ENCODE data around the gene MYRIP. TPM values are rescaled to one million over a fixed set of nuclear protein-coding genes. Genes with fewer than 3 reads are reported as not detected.

The MYRIP gene
- total and polyA plus RNA-seq, 3 donors from 2014 or later, result 2.4 to 5.8 (median 4.8) TPM

DNA sequence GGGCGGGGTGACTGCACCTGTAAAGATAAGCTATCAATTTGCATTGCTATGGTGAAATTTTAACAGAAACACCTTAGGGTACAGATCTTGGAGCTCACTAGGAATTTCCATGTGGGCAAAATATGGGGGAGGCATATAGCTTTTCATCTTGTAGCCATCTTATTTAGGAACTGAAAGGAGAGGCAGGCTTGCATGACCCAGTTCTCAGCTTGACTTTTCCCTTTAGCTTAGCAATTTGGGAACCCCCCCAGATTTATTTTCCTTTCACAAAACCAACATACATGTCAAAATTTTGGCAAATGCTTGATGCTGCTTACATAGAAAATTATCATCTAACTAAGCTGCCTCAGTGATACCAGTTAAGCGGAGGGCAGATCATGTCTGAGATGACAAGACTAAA is 445.1 kb downstream of the MYRIP start:
- no peak overlapping the region for H3K27ac ChIP-seq
- no peak overlapping the region for H3K4me3 ChIP-seq
- no peaks in the 10 kb centered on the region for H3K4me1 ChIP-seq
- no peaks in the 10 kb centered on the region for H3K27me3 ChIP-seq
- H3K9me3 ChIP-seq, result no peaks in the 10 kb centered on the region
- no peak for DNase-seq
- intact Hi-C loops (cut with DNase I; ENCODE audit: low total_unique reads), result no loop called here
- TF ChIP-seq, protein P1, sequence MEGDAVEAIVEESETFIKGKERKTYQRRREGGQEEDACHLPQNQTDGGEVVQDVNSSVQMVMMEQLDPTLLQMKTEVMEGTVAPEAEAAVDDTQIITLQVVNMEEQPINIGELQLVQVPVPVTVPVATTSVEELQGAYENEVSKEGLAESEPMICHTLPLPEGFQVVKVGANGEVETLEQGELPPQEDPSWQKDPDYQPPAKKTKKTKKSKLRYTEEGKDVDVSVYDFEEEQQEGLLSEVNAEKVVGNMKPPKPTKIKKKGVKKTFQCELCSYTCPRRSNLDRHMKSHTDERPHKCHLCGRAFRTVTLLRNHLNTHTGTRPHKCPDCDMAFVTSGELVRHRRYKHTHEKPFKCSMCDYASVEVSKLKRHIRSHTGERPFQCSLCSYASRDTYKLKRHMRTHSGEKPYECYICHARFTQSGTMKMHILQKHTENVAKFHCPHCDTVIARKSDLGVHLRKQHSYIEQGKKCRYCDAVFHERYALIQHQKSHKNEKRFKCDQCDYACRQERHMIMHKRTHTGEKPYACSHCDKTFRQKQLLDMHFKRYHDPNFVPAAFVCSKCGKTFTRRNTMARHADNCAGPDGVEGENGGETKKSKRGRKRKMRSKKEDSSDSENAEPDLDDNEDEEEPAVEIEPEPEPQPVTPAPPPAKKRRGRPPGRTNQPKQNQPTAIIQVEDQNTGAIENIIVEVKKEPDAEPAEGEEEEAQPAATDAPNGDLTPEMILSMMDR (IDR thresholded peaks at IDR 0.05), result no peak
- TF ChIP-seq POLR2A (IDR thresholded peaks at IDR 0.05), result no peak
- 84 to 93% methylated on average over 2 of the region's 2 CpGs for WGBS, 2 donors
- no peaks in the 10 kb centered on the region for H3K36me3 ChIP-seq (ENCODE audit: low read depth, missing control alignments)

DNA sequence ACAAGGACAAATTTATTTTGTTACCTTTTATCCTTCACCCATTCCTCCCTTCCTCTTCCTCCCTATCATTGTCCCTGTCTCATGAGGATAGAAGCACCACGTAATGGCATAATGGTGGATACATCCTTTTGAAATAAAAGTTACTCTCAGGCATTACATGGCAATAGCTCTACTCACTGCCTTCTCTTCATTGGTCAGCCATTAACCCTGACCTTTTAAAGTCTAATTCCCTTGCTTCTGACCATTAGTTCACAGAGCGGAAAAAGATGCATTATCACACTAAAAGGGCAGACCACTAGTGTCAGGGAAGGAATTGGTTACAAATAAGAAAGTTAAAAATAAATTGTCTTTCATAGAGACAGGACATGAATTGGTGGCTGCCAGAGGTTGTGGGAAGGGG is 445.5 kb downstream of the MYRIP start:
- no peaks in the 10 kb centered on the region for H3K9me3 ChIP-seq
- H3K27ac ChIP-seq, result no peak overlapping the region
- no peaks in the 10 kb centered on the region for H3K36me3 ChIP-seq (ENCODE audit: low read depth, missing control alignments)
- intact Hi-C loops (cut with DNase I; ENCODE audit: low total_unique reads), result no loop called here
- no peak for TF ChIP-seq POLR2A (IDR thresholded peaks at IDR 0.05)
- TF ChIP-seq, protein P1 (IDR thresholded peaks at IDR 0.05), result no peak
- no peak overlapping the region for H3K4me3 ChIP-seq
- no peak for DNase-seq
- WGBS, 2 donors, result 83 to 87% methylated on average over 2 of the region's 2 CpGs
- H3K27me3 ChIP-seq, result no peaks in the 10 kb centered on the region
- H3K4me1 ChIP-seq, result no peaks in the 10 kb centered on the region

DNA sequence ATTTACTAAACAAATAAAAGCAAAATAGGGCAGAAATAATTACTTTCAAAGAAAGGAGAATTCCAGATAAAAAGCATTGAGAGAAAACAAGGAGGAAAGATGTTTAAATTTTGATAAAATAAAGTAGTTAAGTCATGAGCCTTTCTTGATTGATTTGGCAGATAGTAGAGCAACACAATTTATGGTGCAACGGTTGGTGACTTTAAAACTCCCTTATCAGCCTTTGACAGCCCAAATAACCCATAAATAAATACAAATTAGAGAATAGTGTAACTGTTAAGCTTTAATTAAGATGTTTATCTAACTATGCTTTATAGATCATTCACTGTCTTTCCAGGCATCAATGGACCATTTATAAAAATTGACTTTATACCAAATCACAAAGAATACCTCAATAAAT is 446.1 kb downstream of the MYRIP start:
- no peaks in the 10 kb centered on the region for H3K4me1 ChIP-seq
- H3K36me3 ChIP-seq (ENCODE audit: low read depth, missing control alignments), result no peaks in the 10 kb centered on the region
- 55 to 61% methylated on average over 1 of the region's 1 CpG for whole genome bisulfite sequencing, 2 donors
- TF ChIP-seq, protein P1 (IDR thresholded peaks at IDR 0.05), result no peak
- no peak for TF ChIP-seq POLR2A (IDR thresholded peaks at IDR 0.05)
- no peaks in the 10 kb centered on the region for H3K27me3 ChIP-seq
- H3K9me3 ChIP-seq, result no peaks in the 10 kb centered on the region
- intact Hi-C loops (cut with DNase I; ENCODE audit: low total_unique reads), result no loop called here
- H3K27ac ChIP-seq, result no peak overlapping the region
- no peak for DNase-seq
- H3K4me3 ChIP-seq, result no peak overlapping the region

GRCh38 chr3:40258064-40258463 is 448.7 kb downstream of the MYRIP start:
- H3K4me3 ChIP-seq, result no peak overlapping the region
- no peak overlapping the region for H3K27ac ChIP-seq
- intact Hi-C loops (cut with DNase I; ENCODE audit: low total_unique reads), result no loop called here
- 94% methylated on average over 6 to 7 of the region's 7 CpGs for WGBS, 2 donors
- DNase-seq, result no peak
- H3K4me1 ChIP-seq, result no peaks in the 10 kb centered on the region
- H3K36me3 ChIP-seq (ENCODE audit: low read depth, missing control alignments), result no peaks in the 10 kb centered on the region
- TF ChIP-seq, protein P1 (IDR thresholded peaks at IDR 0.05), result no peak
- TF ChIP-seq POLR2A (IDR thresholded peaks at IDR 0.05), result no peak
- no peaks in the 10 kb centered on the region for H3K27me3 ChIP-seq
- H3K9me3 ChIP-seq, result no peaks in the 10 kb centered on the region

GRCh38 chr3:40258555-40258954 is 449.1 kb downstream of the MYRIP start:
- H3K4me1 ChIP-seq, result no peaks in the 10 kb centered on the region
- intact Hi-C loops (cut with DNase I; ENCODE audit: low total_unique reads), result no loop called here
- H3K27ac ChIP-seq, result no peak overlapping the region
- no peak for DNase-seq
- 85 to 95% methylated on average over 1 of the region's 1 CpG for WGBS, 2 donors
- H3K27me3 ChIP-seq, result no peaks in the 10 kb centered on the region
- no peaks in the 10 kb centered on the region for H3K36me3 ChIP-seq (ENCODE audit: low read depth, missing control alignments)
- TF ChIP-seq POLR2A (IDR thresholded peaks at IDR 0.05), result no peak
- TF ChIP-seq, protein P1 (IDR thresholded peaks at IDR 0.05), result no peak
- no peaks in the 10 kb centered on the region for H3K9me3 ChIP-seq
- H3K4me3 ChIP-seq, result no peak overlapping the region

Measured in testis (tissue), 3 donors.